ENCODE results near the gene MGLL.
A peak's percentile ranks its signal among the peaks of the same experiment; 100 is the strongest.

The MGLL gene

GRCh38 chr3:127822041-127822681 is at the start of gene MGLL:
TSS of gene MGLL (minus strand) at chr3:127822515. CDS start at chr3:127822318, 197 bp downstream.
- DNase-seq (ENCODE audit: low spot score) = no peak

DNA sequence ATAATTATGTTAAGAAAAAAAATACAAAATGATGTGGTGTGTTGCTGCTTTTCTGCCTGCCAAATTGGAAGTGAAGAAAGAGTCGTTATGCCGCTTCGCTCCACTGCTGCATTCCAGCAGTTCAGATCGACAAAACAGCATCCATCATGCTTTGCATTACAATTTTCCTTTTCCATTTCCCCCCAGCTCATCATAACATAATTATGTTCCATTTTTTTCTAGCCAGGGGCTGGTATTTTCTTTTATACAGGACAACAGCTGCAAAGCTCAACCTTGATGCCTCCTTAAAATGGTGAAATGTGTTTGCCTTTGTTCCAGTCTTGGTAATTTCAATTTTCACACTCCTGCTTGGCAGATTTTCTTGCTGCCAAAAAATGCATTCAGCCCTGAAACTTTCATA is 47.8 kb upstream of the MGLL start:
- DNase-seq (ENCODE audit: low spot score) = no peak

DNA sequence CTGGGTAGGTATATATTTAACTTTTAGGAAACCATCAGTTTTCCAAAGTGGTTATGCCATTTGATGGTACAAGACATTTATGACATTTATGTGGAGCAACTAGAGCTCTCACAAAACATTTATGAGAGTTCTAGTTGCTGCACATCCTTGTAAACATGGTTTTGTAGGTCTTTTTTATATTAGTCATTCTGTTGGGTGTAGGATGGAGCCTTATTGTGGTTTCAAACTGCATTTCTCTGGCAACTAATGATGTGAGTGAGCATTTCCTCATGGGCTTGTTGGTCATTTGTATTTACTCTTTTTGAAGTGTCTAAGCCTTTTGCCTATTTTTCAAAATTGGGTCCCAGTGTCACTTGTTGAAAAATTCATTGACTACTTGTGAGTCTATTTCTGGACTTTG is 45.7 kb upstream of the MGLL start:
- DNase-seq (ENCODE audit: low spot score) = peak; percentile 52

DNA sequence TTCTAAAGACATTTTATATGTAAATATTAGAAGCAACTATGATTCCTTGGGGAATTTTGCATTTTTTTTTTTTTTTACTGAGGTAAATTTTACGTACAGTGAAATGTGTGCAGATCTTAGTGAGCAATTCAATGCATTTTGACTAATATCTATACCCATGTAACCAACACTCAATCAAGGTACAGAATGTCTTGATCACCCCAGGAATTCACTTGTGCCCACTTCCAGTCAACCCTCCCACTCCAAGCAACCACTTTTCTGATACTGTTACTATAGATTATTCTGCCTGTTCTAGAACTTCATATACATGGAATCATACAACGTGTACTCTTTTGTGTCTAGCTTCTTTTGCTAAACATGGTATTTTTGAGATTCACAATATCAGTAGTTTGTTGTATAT is 45.1 kb upstream of the MGLL start:
- no peak for DNase-seq (ENCODE audit: low spot score)

- DNase-seq (ENCODE audit: low spot score) = no peak
These were observed 43.6 kb upstream of the MGLL start for GRCh38 chr3:127865941-127866340.

- DNase-seq (ENCODE audit: low spot score) = no peak
These were observed 37.9 kb upstream of the MGLL start for GRCh38 chr3:127860211-127860696.

- DNase-seq (ENCODE audit: low spot score) = no peak
These were observed 37.4 kb upstream of the MGLL start for GRCh38 chr3:127859730-127860129.

GRCh38 chr3:127858937-127859336 is 36.6 kb upstream of the MGLL start:
- no peak for DNase-seq (ENCODE audit: low spot score)

GRCh38 chr3:127858521-127858920 is 36.2 kb upstream of the MGLL start:
- no peak for DNase-seq (ENCODE audit: low spot score)

GRCh38 chr3:127857333-127857732 is 35.0 kb upstream of the MGLL start:
- no peak for DNase-seq (ENCODE audit: low spot score)

DNA sequence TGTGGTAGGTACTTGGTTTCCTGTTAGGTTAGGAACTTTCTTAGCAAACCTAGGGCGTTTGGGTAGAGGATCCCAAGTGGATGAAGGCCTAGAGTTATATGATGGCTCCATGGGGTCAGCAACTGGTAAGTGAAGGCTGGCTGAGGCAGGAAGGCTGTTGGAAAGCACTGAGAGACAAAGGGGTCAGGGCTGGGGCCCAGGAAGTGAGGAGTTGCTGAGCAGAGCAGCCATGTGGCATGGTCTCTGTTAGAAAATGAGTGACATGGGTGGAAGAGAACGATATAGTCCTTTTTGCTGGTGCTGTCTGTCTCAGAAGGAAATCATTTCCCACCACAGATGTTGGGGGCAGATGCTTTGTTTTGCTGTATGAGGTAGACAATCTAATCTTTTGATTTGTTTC is 34.5 kb upstream of the MGLL start:
- no peak for DNase-seq (ENCODE audit: low spot score)

GRCh38 chr3:127855246-127855645 is 32.9 kb upstream of the MGLL start:
- no peak for DNase-seq (ENCODE audit: low spot score)

DNA sequence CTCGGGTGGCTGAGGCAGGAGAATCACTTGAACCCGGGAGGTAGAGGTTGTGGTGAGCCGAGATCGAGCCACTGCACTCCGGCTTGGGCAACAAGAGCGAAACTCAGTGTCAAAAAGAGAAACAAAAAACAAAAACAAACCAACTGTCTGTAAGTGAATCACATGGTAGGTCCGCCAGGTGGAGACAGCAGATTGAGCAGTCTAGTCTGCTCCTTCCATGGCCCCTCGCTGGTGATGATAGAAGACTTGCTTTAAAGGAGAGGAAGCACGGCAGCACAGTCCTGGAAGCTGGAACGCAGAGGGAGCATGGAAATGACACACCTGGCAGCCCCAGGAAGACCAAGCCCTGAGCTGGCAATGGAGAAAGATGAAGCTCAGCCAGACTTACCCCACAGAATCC is 31.4 kb upstream of the MGLL start:
- no peak for DNase-seq (ENCODE audit: low spot score)

DNA sequence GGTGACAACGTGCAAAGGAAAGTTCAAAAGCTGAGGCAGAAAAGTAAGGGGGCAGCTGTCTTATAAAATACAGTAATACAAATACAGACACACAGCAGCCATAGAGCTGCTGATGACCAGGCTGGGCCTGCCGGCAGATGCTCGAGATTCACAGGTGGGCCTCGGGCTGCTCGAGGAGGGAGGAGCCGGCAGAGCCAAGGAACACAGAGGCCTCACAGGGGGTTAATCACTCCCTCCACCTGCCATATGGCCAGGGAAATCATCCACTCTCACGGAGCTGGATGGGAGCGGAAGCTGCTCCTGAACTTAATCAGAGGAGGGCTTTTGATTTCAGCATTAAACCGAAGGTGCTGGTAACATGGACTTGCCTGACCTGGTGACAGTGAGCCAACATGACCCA is 29.6 kb upstream of the MGLL start:
- DNase-seq (ENCODE audit: low spot score) = no peak

GRCh38 chr3:127849368-127849767 is 27.1 kb upstream of the MGLL start:
- DNase-seq (ENCODE audit: low spot score) = no peak

- DNase-seq (ENCODE audit: low spot score) = no peak
These were observed 26.1 kb upstream of the MGLL start for GRCh38 chr3:127848131-127849129.

- DNase-seq (ENCODE audit: low spot score) = no peak
These were observed 25.0 kb upstream of the MGLL start for GRCh38 chr3:127847236-127847720.

DNA sequence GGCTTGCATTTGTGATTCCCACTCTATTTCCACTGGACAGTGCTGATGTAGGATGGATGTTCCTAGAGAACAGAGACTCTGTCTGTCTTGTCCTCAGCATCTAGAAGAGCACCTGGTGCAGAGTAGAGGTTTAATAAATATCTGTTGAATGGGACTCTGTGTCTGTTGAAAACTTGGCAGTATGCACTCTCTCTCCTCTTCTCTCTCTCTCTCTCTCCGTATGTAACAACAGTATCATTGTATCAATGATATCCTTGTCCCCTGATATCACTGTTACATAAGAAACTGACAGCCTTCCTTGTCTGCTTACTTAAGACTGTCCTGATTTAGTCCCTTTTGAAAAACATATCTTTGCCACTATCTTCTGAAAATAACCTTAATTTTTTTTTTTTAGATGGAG is 24.3 kb upstream of the MGLL start:
- DNase-seq (ENCODE audit: low spot score) = no peak

- DNase-seq (ENCODE audit: low spot score) = no peak
These were observed 22.1 kb upstream of the MGLL start for GRCh38 chr3:127844326-127844942.

- no peak for DNase-seq (ENCODE audit: low spot score)
These were observed 18.4 kb upstream of the MGLL start for GRCh38 chr3:127840671-127841070.

- no peak for DNase-seq (ENCODE audit: low spot score)
These were observed 16.8 kb upstream of the MGLL start for GRCh38 chr3:127839099-127839498.

Data from LoVo (cell line).